ENCODE results near the gene STN1. TPM values are rescaled to one million over a fixed set of nuclear protein-coding genes. Genes with fewer than 3 reads are reported as not detected.

STN1 gene
- total RNA-seq, 4 donors from 2014 or later, result 20.0 to 29.2 (median 27.0) TPM

GRCh38 chr10:103852856-103853255, 65.1 kb downstream of the STN1 start:
- Histone ChIP-seq H3K27me3 (no peaks in the 10 kb centered on the region), H3K36me3 (no peaks in the 10 kb centered on the region), H3K9me3 (no peaks in the 10 kb centered on the region), H3K4me3 (no peak overlapping the region), H3K27ac (peak overlapping the region; percentile 63 to 74), H3K4me1 (no peaks in the 10 kb centered on the region)
- no peak for DNase-seq
- intact Hi-C loops (cut with DNase I; ENCODE audit: low total_unique reads), result no loop called here
- TF ChIP-seq POLR2A (IDR thresholded peaks at IDR 0.05) (no peak), CTCF (IDR thresholded peaks at IDR 0.05) (no peak)

- no peaks in the 10 kb centered on the region for H3K4me1 ChIP-seq
- peak in 1 of 2 donors; percentile 54 for DNase-seq
- H3K27me3 ChIP-seq, result no peaks in the 10 kb centered on the region
- H3K4me3 ChIP-seq, result no peak overlapping the region
- no peaks in the 10 kb centered on the region for H3K36me3 ChIP-seq
- no peaks in the 10 kb centered on the region for H3K9me3 ChIP-seq
- intact Hi-C loops (cut with DNase I; ENCODE audit: low total_unique reads), result no loop called here
- peak overlapping the region; percentile 20 to 63 for H3K27ac ChIP-seq
- no peak for TF ChIP-seq POLR2A (IDR thresholded peaks at IDR 0.05)
- no peak for TF ChIP-seq CTCF (IDR thresholded peaks at IDR 0.05)
Measured at GRCh38 chr10:103852189-103852711, 65.7 kb downstream of the STN1 start.

DNA sequence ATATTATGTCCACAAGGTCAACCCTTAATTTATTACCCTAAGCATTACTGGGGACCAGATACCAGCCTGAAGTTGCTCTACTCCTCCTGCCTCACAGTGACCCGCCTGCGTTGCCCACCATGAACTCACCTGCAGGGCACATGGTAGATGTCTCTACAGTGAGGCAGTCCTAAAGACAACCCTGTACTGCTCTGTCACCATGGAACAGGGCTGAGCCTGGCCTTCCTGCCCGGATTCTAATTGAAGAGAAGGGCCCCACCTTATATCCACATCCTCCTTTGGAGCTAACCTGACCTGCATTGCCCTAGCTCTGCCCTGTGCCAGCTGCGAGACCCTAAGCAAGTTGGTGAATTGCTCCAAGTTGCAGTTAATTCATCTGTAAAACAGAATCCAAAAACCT, 66.7 kb downstream of the STN1 start:
- DNase-seq, result no peak
- Histone ChIP-seq H3K4me1 (no peaks in the 10 kb centered on the region), H3K27me3 (no peaks in the 10 kb centered on the region), H3K27ac (no peak overlapping the region), H3K4me3 (no peak overlapping the region), H3K36me3 (no peaks in the 10 kb centered on the region), H3K9me3 (no peaks in the 10 kb centered on the region)
- TF ChIP-seq POLR2A (IDR thresholded peaks at IDR 0.05) (no peak), CTCF (IDR thresholded peaks at IDR 0.05) (no peak)
- intact Hi-C loops (cut with DNase I; ENCODE audit: low total_unique reads), result no loop called here

DNA sequence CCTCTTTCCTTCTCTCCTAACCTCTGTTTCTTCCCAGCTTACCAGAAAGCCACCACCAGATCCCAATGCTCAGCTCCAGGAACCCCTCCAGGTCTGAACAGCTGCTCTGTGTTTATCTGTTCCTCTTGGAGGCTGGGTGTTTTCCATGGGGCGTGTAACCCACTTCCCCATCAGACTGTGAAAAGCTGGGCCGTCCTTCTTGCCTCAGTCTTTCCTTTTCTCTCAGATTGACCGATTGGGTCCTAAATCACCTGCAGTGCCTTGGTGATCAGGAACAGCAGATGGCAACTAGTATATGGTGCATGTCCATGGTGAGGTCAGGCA, 67.5 kb downstream of the STN1 start:
- TF ChIP-seq CTCF (IDR thresholded peaks at IDR 0.05) (no peak), POLR2A (IDR thresholded peaks at IDR 0.05) (no peak)
- Histone ChIP-seq H3K9me3 (no peaks in the 10 kb centered on the region), H3K4me3 (no peak overlapping the region), H3K36me3 (no peaks in the 10 kb centered on the region), H3K27ac (peak overlapping the region; percentile 44 to 55), H3K4me1 (no peaks in the 10 kb centered on the region), H3K27me3 (no peaks in the 10 kb centered on the region)
- no peak for DNase-seq
- intact Hi-C loops (cut with DNase I; ENCODE audit: low total_unique reads), result no loop called here

- Histone ChIP-seq H3K27me3 (no peaks in the 10 kb centered on the region), H3K4me3 (no peak overlapping the region), H3K9me3 (no peaks in the 10 kb centered on the region), H3K36me3 (no peaks in the 10 kb centered on the region), H3K4me1 (no peaks in the 10 kb centered on the region), H3K27ac (peak overlapping the region; percentile 44 to 55)
- TF ChIP-seq POLR2A (IDR thresholded peaks at IDR 0.05) (no peak), CTCF (IDR thresholded peaks at IDR 0.05) (no peak)
- no peak for DNase-seq
- intact Hi-C loops (cut with DNase I; ENCODE audit: low total_unique reads), result no loop called here
Measured at GRCh38 chr10:103849880-103850571, 68.0 kb downstream of the STN1 start.
